SK-MEL-5 (cell line): Measurements from ENCODE around the gene CNTFR. TPM values are rescaled to one million over a fixed set of nuclear protein-coding genes. Genes with fewer than 3 reads are reported as not detected.

Source experiments
- DNase-seq: peaks from one replicate; pipeline ENCODE4 v3.0.0-alpha.2; 2016; ENCODE audit warnings: low read depth, low spot score
- in situ Hi-C: cut with HindIII; loops from 2 replicates; pipeline ENCODE4 v1.10.0; 2016; ENCODE audit warnings: low sequenced_read_pairs, high pct_unique_total_duplicates, low pct_unique_long_range_greater_than_20kb
- total RNA-seq: library from RNA; depleted of rRNA; stranded (reverse); fragments of >200 nt; shearing (Covaris generic); gene quantifications from 2 replicates; pipeline ENCODE4 v1.2.3, GENCODE V29; 2014

Gene CNTFR
- total RNA-seq, 1 experiment from 2014 or later: 1.1 TPM

- DNase-seq: no peak
- in situ Hi-C loops: no loop called here
These were observed 10.0 kb upstream of the CNTFR start for GRCh38 chr9:34599546-34599945.

GRCh38 chr9:34594177-34594576 is 4.7 kb upstream of the CNTFR start:
- in situ Hi-C loops: no loop called here

DNA sequence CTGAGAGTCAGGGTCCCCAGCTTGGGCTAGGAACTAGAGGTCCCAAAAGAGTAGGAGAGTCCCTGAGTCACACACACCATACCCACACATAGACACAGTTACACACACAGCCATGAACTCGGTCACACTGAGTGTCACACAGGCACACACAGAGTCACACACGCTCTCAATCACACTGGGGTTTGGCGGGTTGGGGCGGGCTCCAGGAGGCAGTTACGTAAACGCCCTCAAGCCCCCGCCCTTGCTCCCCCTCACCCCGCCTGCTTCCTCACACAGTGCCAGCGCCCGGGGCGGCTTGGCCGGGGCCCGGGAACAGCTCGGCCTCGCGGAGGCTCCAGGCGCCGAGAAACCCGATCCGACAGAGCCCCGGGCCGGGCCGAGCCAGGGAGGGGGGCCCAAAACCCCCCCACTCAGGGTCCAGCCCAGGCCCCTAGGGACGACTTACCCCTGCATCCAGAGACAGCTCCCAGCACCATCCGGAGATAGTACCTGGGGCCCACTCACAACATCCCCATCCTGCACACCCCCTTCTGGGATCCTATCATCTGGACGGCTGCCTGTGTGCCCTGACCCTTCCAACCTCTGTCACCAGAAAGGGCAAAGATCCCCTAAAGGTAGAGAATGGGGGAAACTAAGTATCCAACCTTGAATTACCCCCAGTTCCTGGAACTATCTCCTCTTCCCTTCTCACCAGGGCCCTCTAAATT is 3.5 kb upstream of the CNTFR start:
- DNase-seq: no peak
- in situ Hi-C loops: no loop called here

More at GRCh38 chr9:34594177-34594576, 4.7 kb upstream of the CNTFR start:
- no peak for DNase-seq

DNA sequence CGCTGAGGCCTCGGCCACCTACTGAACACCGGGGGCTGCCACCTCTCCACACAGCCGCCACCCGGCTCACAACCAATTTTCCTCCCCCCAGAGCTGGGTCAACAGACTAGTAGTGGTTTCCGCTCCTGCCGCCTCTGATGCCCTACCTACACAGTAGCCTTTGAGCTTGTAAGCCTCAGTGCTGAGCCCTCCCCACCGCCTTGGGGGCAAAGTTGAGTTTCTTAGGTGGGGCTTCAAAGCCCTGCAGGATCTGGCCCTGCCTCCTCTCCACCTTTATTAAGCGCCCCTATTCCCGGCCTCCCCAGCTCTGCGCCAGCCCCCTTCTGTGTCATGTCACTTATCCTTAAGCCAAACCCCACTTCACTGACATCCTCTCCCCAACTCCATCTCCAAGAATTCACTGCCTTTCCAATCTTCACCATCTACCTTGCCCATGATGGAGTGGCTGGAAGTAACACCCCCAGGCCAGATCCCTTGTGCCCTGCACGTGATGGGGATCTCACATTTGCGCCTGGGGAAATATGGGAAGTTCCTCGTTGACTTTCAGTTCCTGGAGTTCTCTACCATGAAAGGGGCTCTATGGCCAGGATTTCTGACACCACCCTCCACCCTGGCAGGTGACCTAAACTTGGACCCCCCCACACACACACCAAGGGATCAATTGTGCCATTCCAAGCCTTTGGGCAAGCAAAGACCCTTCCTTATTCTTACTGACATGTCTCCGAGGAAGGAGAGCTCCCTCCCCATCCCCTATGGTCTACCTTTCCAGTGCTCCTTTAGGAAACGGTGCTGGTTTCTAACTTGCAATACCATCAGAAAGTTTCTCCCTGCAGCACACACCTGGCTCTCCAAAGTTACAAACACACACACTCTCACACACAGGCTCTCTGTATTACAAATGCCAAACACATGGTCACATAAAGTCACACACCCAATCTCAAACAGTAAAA is 2.7 kb upstream of the CNTFR start:
- no peak for DNase-seq
- in situ Hi-C loops: no loop called here

GRCh38 chr9:34591248-34591916 is 1.9 kb upstream of the CNTFR start:
- DNase-seq: peak; percentile 68
- in situ Hi-C loops: no loop called here

DNA sequence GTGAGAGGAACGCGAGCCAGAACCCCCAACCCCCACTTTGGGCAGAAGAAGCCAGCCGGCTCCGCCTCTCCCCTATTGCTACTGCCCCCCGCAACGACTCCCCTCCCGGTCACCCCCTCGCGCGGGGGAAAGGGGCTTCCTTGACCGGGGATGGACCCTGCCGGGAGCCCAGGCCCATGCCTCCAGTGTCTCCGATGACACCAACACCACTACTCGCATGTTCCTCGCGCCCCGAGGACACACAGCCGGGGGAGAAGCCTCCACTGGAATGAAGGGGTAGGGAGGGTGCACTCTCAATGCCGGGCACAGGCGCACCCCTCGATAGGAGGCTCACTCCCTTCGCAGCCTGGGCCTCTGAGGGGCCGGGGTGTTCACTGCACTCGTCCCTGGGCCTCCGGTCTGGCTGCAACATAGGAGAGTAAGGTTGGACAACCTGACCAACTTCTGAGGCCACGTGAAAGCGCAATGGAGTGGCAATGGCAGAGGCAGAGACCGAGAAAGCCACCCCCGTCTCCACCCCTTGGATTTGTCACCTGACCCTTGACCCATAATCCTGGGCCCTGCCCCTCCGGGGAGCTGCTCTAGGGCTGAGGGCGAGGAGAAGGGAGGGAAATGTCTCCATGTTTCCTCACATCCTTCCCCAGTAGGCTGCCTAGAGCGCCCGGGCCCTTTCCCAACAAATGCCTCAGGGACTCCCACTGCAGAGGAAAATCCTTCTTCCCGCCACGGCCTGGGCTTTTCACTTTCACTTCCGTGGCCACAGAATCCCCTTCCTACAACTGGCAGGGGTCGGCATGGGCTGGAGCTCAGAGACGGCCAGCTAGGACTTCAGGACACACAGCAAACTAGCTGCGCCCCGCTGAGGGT is 1.1 kb upstream of the CNTFR start:
- in situ Hi-C loops: no loop called here
- no peak for DNase-seq

DNA sequence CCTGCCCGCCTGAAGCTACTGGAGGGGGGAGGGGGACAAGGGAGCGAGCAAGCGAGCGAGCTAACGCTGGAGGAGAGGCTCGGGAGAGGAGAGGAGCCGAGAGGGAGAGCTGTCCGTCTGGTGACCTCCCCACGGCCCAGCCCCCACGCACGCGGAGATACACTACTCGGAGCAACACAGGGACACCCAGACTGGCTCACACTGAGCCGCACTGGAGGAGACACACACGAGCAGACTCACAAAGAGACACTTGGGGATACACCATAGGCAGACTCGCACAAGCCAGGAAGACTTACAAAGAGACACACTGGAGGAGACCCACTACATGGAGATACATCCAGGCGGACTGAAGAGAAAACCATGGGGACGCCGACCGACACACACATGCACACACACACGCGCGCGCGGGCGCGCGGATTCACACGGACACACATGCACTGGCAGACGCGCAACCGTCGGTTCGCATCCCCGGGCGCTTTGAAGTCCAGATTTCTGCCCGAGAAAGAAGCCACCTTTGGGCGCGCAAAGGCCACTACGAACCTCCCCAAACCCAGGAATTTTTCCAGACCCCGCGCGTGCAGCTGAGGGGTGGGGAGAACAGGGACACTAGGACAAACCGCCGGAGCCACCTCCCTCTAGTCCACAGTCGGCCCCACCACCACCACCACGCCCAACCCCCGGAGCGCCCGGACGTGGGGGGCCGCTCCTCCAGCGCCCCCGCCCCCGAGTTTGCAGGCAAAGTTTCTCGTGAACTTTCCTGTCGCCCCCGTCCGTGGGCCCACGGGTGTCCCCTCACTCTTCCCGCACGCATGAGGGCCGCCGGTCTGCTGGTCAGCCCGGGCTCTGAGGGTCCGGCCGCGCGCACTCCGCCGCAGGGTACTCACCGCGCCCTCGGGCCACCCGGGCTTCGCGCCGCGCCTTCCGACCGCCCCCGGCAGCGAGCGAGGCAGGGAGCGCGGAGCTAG is 571 bp downstream of the CNTFR start:
- in situ Hi-C loops: no loop called here
- no peak for DNase-seq

DNA sequence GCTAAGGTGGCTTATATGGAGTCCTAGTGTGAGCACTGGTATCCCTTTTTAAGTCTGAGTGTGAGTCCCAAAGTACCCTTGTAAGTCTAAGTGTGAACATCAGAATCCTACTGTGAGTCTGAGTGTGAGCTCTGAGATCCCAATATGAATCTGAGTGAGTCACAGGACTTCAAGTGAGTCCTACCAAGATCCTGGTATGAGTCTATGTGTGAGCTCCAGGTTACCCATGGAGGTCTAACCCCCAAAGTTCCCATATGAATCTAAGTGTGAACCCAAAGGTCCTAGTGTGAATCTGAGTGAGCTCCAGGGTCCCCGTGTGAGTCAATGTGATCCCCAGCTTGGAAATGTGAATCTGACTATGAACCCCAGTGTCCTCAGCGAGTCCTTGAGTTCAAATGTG is 2.3 kb downstream of the CNTFR start:
- in situ Hi-C loops: no loop called here
- no peak for DNase-seq

- no peak for DNase-seq
- in situ Hi-C loops: no loop called here
These were observed 3.4 kb downstream of the CNTFR start for GRCh38 chr9:34585946-34586669.

DNA sequence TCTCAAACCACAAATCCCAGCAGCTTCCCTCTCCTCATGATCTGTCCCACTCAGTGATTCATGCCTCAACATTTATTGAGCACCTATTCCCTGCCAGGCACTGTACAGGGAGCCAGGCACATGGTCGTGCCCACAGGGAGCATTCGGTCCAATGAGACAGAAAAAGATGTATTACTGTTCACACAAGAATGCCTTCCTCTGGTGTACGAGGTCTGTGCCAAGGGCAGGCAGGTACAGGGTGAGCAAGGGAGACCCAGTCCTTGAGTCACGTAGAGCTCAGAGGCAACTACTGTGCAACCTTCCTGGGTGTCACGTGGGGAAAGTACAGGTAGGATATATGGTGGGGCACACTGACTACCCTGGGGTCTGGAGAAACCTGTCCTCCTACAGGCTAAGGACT is 4.6 kb downstream of the CNTFR start:
- no peak for DNase-seq
- in situ Hi-C loops: no loop called here

DNA sequence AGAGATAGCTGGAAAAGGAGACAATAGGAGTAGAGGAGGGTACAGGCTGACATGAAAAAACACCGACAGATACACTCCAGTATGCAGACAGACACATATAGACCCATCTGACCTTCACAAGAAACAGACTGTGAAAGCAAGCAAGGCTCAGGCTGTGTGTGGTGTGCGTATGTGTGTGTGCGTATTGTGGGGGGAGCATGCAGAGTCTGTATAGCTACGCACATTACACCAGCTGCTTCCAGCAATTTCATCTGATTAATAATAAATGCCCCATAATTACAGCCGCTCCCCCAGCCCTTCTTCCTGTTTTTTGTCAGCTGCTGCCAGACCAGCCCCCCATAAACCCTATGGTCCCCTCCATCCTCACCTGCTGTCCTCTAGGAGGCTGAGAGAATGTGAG is 6.7 kb downstream of the CNTFR start:
- in situ Hi-C loops: no loop called here
- no peak for DNase-seq

DNA sequence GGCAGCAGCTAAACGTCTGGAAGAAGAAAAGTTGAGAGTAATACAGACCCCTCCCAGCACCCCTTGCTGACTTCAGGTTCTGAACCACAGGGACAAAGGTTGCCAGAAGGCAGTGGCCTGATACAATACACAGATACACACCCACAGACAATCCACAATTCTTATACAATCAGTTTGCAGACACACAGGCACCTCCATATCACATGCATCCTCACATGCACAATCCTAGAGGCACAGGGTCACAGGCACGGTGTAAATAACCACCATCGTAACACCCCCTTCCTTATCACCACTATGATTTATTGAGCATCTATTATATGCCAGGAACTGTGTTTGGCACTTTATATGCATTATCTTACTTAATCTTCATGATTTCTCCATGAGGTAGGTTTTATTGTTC is 8.2 kb downstream of the CNTFR start:
- DNase-seq: no peak
- in situ Hi-C loops: no loop called here

- in situ Hi-C loops: no loop called here
- no peak for DNase-seq
These were observed 9.2 kb downstream of the CNTFR start for GRCh38 chr9:34580358-34580757.

GRCh38 chr9:34579808-34580163 is 9.7 kb downstream of the CNTFR start:
- in situ Hi-C loops: no loop called here
- no peak for DNase-seq

GRCh38 chr9:34579104-34579807 is 10.3 kb downstream of the CNTFR start:
- in situ Hi-C loops: no loop called here
- no peak for DNase-seq
